Ectodermal cell (in vitro differentiated cells): Measurements from ENCODE around the gene RNU5B-1.
A peak's percentile ranks its signal among the peaks of the same experiment; 100 is the strongest.
"Not testable (repeated sequence)": the region's sequence is repeated elsewhere in the genome, so short reads cannot be mapped to it uniquely, and the experiment has no call there.

Experiments used
- H3K27ac ChIP-seq: 2 replicates; pipeline ENCODE4 v1.7.0; 2013; ENCODE audit warnings: mild to moderate bottlenecking, low read depth, low read length; ENCODE audit not compliant: insufficient read depth, poor library complexity, severe bottlenecking
- H3K27me3 ChIP-seq: 2 replicates; pipeline ENCODE4 v1.7.0; 2013; ENCODE audit warnings: mild to moderate bottlenecking, low read length; ENCODE audit not compliant: insufficient read depth, control insufficient read depth, poor library complexity, severe bottlenecking
- H3K36me3 ChIP-seq: one replicate; pipeline ENCODE4 v1.7.0; 2013; ENCODE audit warnings: low read length; ENCODE audit not compliant: control insufficient read depth, insufficient read depth
- H3K4me1 ChIP-seq: one replicate; pipeline ENCODE4 v1.7.0; 2013; ENCODE audit warnings: low read length; ENCODE audit not compliant: control insufficient read depth, insufficient read depth
- H3K4me3 ChIP-seq: 2 replicates; pipeline ENCODE4 v1.7.0; 2013; ENCODE audit warnings: low read depth, low read length, control low read depth; ENCODE audit not compliant: insufficient read depth
- H3K9me3 ChIP-seq: 2 replicates; pipeline ENCODE4 v1.7.0; 2013; ENCODE audit warnings: mild to moderate bottlenecking, low read length, moderate library complexity; ENCODE audit not compliant: control insufficient read depth
- WGBS, 2 experiments: methylation state at CpG; one replicate each; pipeline ENCODE4 v1.1.7; 2013; ENCODE audit warnings: missing lambda C conversion rate in 2 of 2; 5-methylcytosine and 5-hydroxymethylcytosine counted together

Gene RNU5B-1

GRCh38 chr15:65268411-65268810, 36.1 kb upstream of the RNU5B-1 start:
- Histone ChIP-seq H3K27me3 (no peaks in the 10 kb centered on the region), H3K4me1 (no peaks in the 10 kb centered on the region), H3K36me3 (no peaks in the 10 kb centered on the region), H3K4me3 (no peak overlapping the region), H3K27ac (no peak overlapping the region), H3K9me3 (no peaks in the 10 kb centered on the region)
- 95 to 98% methylated on average over 4 of the region's 4 CpGs for WGBS, 2 experiments

GRCh38 chr15:65270811-65271545, 33.5 kb upstream of the RNU5B-1 start:
- H3K9me3 ChIP-seq, H3K36me3 ChIP-seq, H3K4me3 ChIP-seq, H3K27me3 ChIP-seq, H3K27ac ChIP-seq, H3K4me1 ChIP-seq: not testable (repeated sequence)
- WGBS, 2 experiments = 43 to 44% methylated on average over 15 of the region's 15 CpGs

GRCh38 chr15:65275104-65275727, 29.3 kb upstream of the RNU5B-1 start:
- Histone ChIP-seq H3K9me3 (no peaks in the 10 kb centered on the region), H3K27ac (no peak overlapping the region), H3K4me3 (no peak overlapping the region), H3K27me3 (no peaks in the 10 kb centered on the region), H3K36me3 (no peaks in the 10 kb centered on the region), H3K4me1 (no peaks in the 10 kb centered on the region)
- WGBS, 2 experiments = 93 to 99% methylated on average over 4 of the region's 4 CpGs

- 89 to 92% methylated on average over 2 of the region's 2 CpGs for WGBS, 2 experiments
- Histone ChIP-seq H3K4me1 (no peaks in the 10 kb centered on the region), H3K27me3 (no peaks in the 10 kb centered on the region), H3K36me3 (no peaks in the 10 kb centered on the region), H3K9me3 (no peaks in the 10 kb centered on the region), H3K27ac (no peak overlapping the region), H3K4me3 (no peak overlapping the region)
These were observed 28.8 kb upstream of the RNU5B-1 start for GRCh38 chr15:65275728-65276126.

- WGBS, 2 experiments = 48 to 53% methylated on average over 1 of the region's 1 CpG
- H3K4me1 ChIP-seq = no peaks in the 10 kb centered on the region
These were observed 27.5 kb upstream of the RNU5B-1 start for GRCh38 chr15:65277015-65277414.

GRCh38 chr15:65278480-65278879, 26.0 kb upstream of the RNU5B-1 start:
- Histone ChIP-seq H3K27ac (no peak overlapping the region), H3K27me3 (no peaks in the 10 kb centered on the region), H3K36me3 (no peaks in the 10 kb centered on the region), H3K4me1 (no peaks in the 10 kb centered on the region), H3K4me3 (no peak overlapping the region), H3K9me3 (no peaks in the 10 kb centered on the region)
- 90 to 100% methylated on average over 1 of the region's 1 CpG for WGBS, 2 experiments

More at GRCh38 chr15:65277015-65277414, 27.5 kb upstream of the RNU5B-1 start:
- H3K27me3 ChIP-seq = no peaks in the 10 kb centered on the region
- no peaks in the 10 kb centered on the region for H3K36me3 ChIP-seq
- no peak overlapping the region for H3K27ac ChIP-seq
- no peak overlapping the region for H3K4me3 ChIP-seq
- no peaks in the 10 kb centered on the region for H3K9me3 ChIP-seq

GRCh38 chr15:65285291-65286068, 19.0 kb upstream of the RNU5B-1 start:
- Histone ChIP-seq H3K9me3 (no peaks in the 10 kb centered on the region), H3K36me3 (no peaks in the 10 kb centered on the region), H3K27ac (no peak overlapping the region), H3K4me1 (peaks cover 12% of the 10 kb centered on the region), H3K4me3 (peak overlapping the region; percentile 51), H3K27me3 (no peaks in the 10 kb centered on the region)
- 82 to 85% methylated on average over 10 of the region's 10 CpGs for WGBS, 2 experiments

- H3K36me3 ChIP-seq = no peaks in the 10 kb centered on the region
- H3K4me1 ChIP-seq = peaks cover 12% of the 10 kb centered on the region
- 1% methylated on average over 52 of the region's 52 CpGs for WGBS, 2 experiments
- H3K27ac ChIP-seq = peak overlapping the region; percentile 87
- peak overlapping the region; percentile 51 for H3K4me3 ChIP-seq
- no peaks in the 10 kb centered on the region for H3K9me3 ChIP-seq
- H3K27me3 ChIP-seq = no peaks in the 10 kb centered on the region
These were observed 18.3 kb upstream of the RNU5B-1 start for GRCh38 chr15:65286069-65286703.

- Histone ChIP-seq H3K4me3 (peak within 1 kb of the TSS; percentile 51), H3K4me1 (peaks cover 12% of the 10 kb centered on the region), H3K36me3 (no peaks in the 10 kb centered on the region), H3K27ac (peak within 1 kb of the TSS; percentile 87), H3K27me3 (no peaks in the 10 kb centered on the region), H3K9me3 (no peaks in the 10 kb centered on the region)
- WGBS, 2 experiments = 2% methylated on average over 62 of the region's 62 CpGs
These were observed 17.6 kb upstream of the RNU5B-1 start, which contains the start of gene PARP16 for GRCh38 chr15:65286704-65287519. Gene PARP16, minus strand, starts transcription at chr15:65286883. Its CDS starts 457 bp downstream, at chr15:65286426.
